H1 (cell line): Measurements from ENCODE around the gene DCAF16. TPM values are rescaled to one million over a fixed set of nuclear protein-coding genes. Genes with fewer than 3 reads are reported as not detected.

Experiments used
- CBX8 ChIP-seq: fragments of 300-800, 300-1000 bp; sonication (generic); IDR thresholded peaks from 2 replicates; pipeline ENCODE4 v1.7.1; 2016; ENCODE audit warnings: low read depth, low read length, borderline replicate concordance
- EP300 ChIP-seq, 2 experiments: IDR thresholded peaks; 1 replicate in 1 of 2; 2 replicates in 1 of 2; pipeline ENCODE4 v1.6.1; 2011 to 2012; ENCODE audit warnings: low read depth in 2 of 2, low read length in 2 of 2, mild to moderate bottlenecking in 2 of 2, borderline replicate concordance in 1 of 2, inconsistent platforms in 1 of 2, moderate library complexity in 1 of 2
- SUZ12 ChIP-seq: fragments of 200-600 bp; sonication (generic); IDR thresholded peaks from 2 replicates; pipeline ENCODE4 v1.6.1; 2012; ENCODE audit warnings: mild to moderate bottlenecking, inconsistent platforms, low read length, moderate library complexity, mixed read lengths
- polyA plus RNA-seq, 7 experiments: library from polyadenylated mRNA; depleted of rRNA in 3 of 7; stranded (reverse) in 5 of 7; unstranded in 2 of 7; fragments of >200 nt in 5 of 7; fragments of 200-250 nt in 2 of 7; gene quantifications; 1 replicate in 5 of 7; 2 replicates in 1 of 7; 4 replicates in 1 of 7; pipeline versions ENCODE4 v1.2.1 to v1.2.3, GENCODE V29; 2011 to 2013; ENCODE audit warnings: missing spikeins in 2 of 7, mixed read lengths in 2 of 7
- total RNA-seq: library from RNA; stranded (reverse); fragmentation: NEBNext Ultra II Directional; extraction: Animal tissue kit (Norgen Biotek cat#: 25700); gene quantifications from 2 replicates; pipeline ENCODE4 v1.2.1, GENCODE V29; 2021
- TF ChIP-seq, protein P1 (sequence below): IDR thresholded peaks from 2 replicates; pipeline ENCODE4 v1.6.1; 2011; ENCODE audit warnings: low read depth, mild to moderate bottlenecking, low read length; ENCODE audit not compliant: insufficient read depth

Gene DCAF16
- total and polyA plus RNA-seq, 2 of the 8 experiments (the other 6 are each of a cell fraction or from before 2014, with no cell fraction given): 26.5 to 55.7 TPM

DNA sequence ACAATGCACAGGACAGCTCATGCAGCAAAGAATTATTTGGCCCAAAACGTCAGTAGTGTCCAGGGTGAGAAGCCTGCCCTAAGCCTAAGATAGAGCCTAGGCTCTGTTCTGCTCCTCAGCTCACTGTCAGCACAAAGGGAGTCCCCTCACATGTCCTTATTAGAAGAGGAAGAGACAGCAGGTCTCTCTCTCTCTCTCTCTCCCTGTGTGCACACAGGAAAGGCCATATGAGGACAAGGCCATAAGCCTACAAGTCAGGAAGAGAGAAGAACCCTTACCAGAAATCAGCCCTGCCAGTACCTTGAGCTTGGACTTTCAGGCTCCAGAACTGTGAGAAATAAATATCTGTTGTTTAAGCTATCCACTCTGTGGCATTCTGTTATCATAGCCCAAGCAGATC is 49.5 kb downstream of the DCAF16 start (continued):
- TF ChIP-seq EP300 (IDR thresholded peaks at IDR 0.05; ENCODE audit: borderline replicate concordance in 1 of 2, low read depth in 2 of 2, low read length in 2 of 2) (no peak), SUZ12 (no peak), CBX8 (no peak)
- TF ChIP-seq, protein P1, sequence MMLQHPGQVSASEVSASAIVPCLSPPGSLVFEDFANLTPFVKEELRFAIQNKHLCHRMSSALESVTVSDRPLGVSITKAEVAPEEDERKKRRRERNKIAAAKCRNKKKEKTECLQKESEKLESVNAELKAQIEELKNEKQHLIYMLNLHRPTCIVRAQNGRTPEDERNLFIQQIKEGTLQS: no peak
